ENCODE measurements around the gene VPS9D1.
A peak's percentile ranks its signal among the peaks of the same experiment; 100 is the strongest.
"Not testable (repeated sequence)": the region's sequence is repeated elsewhere in the genome, so short reads cannot be mapped to it uniquely, and the experiment has no call there.

The VPS9D1 gene

GRCh38 chr16:89709166-89709565 is 11.5 kb downstream of the VPS9D1 start:
- no peak for DNase-seq

DNA sequence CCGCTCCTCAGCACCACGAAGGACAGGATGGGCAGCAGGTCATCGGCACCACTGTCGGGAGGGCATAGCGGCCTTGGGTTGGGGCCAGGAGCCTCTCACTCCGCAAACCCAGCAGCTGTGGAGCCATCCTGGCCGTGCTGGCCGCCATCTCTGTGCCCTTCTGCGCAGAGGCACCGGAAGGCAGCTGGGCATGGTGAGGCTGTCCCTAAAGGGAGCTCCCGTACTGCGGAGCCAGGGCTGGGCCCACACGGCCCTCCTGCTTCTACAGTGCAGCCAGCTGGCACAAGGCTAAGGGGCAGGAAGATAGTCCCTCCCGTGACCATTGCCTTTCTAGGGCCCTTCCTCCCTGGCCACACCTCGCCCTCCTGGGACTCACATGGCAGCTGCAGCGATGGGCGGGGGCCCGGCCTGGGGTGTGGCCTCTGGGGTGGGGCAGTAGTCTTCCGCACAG is 12.2 kb downstream of the VPS9D1 start:
- no peak for DNase-seq

DNA sequence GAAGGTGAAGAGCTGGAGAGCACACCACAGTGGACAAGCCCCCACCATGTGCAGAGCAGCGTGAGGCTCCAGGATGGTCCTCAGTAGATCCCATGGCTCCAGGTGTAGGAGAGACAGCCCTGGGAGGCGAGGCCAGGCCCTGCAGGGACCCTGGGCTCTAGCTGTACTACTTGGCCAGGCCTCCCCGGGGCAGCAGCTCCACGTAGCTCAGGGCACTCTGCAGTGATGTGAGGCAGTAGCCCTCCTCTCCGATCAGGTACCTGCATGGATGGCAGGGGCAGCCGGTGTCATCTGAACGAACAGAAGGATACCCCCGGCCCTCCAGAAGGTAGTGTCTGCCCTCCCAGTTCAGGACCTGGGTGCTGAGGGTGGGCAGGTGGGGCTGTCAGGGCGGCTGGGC is 13.0 kb downstream of the VPS9D1 start:
- DNase-seq: no peak

- DNase-seq: no peak
Observed at GRCh38 chr16:89706518-89707260, 14.0 kb downstream of the VPS9D1 start.

- no peak for DNase-seq
Observed at GRCh38 chr16:89705006-89705405, 15.7 kb downstream of the VPS9D1 start.

GRCh38 chr16:89704281-89704680 is 16.4 kb downstream of the VPS9D1 start:
- no peak for DNase-seq

DNA sequence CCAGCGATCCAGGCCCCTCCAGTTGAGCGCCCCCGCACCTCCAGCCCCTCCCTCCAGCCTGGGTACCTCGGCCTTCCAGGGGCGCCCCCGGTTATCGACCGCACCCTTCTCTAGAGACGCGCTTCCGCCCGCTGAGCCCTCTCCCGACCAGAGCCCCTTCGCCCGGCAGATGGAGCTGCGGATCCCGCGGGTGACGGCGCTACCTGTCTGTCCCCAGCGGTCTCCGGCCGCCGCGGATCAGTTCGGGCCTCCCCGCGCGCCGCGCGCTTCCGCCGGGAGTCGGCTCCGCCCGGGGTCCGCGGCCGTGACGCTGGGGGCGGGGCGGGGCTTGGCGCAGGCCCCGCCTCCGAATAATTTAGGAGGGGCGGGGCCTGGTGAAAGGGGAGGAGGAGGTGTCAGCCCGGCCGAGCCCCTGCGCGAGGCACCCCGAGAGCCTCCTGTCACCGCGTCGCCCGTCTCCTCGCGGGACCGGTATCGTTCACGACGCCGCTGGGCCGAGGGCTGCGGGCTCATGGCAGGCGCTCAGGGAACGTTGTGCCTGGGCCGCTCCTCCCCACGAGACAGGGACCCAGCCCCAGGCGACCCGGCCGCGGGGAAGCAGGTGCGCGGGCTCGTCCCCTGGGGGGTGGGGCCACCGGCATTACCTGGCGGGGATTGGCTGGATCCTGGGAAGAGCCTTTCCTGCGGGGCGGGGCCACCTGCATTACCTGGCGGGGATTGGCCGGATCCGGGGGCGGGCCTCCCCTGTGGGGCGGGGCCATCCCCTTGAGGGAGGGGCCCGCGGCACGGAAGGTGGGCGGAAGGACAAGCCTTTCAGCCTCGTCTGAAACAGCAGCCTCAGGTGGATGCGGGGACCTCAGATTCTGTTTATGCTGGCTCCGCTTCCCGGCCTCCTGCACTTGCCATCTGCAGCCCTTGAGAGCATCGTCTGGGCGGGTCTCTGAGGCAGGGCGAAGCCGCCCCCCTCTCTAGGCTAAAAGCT is 19.0 kb downstream of the VPS9D1 start, which contains the start of gene SPATA2L:
Gene SPATA2L (minus strand): TSS at position 281 of the 982 bp plus-strand sequence. CDS start 473 bp downstream, outside the sequence.
- DNase-seq: no peak

- DNase-seq: no peak
Observed at GRCh38 chr16:89700649-89701424, 19.9 kb downstream of the VPS9D1 start.

DNA sequence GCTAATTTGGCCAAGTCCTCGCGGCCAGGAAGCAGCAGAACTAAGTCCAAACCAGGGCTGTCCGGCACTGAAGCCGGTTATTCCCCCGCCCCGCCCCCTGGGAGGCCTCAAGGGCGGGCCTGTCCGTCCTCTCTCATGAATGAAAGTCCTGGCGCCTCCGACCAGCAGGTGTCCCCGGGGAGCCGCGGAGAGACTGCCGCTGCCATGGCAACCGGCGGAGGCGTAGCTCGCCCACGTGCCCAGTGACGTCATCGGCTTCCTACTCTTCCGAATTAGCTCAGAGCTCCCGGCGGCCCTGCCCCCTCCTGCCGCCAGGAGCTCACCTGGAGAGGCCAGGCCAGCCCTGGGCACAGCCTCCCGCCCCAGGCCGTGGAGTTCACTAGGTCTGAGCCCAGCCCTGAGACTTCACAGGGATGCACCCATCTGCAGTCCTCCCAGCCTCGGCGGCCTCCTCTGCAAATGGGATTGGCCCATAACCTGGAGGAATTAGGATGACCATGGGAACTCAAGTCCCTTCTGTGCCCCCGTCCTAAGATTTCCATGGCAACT is 20.5 kb downstream of the VPS9D1 start:
- peak; percentile 50 for DNase-seq

DNA sequence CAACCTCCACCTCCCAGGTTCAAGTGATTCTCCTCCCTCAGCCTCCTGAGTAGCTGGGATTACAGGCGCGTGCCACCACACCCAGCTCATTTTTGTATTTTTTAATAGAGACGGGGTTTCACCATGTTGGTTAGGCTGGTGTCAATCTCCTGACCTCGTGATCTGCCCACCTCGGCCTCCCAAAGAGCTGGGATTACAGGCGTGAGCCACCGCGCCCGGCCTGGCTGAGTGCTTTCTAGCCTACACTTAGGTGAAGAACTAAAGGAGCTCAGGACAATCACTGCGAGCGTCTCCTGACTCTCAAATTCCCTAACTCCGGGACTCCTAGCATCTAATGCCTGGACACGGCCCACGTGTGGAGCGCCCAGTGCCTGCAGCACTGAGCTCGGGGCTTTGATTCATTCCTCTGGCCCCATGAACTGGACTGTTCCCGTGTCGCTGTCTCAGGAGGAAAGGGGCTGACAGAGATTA is 21.0 kb downstream of the VPS9D1 start:
- not testable (repeated sequence) for DNase-seq

DNA sequence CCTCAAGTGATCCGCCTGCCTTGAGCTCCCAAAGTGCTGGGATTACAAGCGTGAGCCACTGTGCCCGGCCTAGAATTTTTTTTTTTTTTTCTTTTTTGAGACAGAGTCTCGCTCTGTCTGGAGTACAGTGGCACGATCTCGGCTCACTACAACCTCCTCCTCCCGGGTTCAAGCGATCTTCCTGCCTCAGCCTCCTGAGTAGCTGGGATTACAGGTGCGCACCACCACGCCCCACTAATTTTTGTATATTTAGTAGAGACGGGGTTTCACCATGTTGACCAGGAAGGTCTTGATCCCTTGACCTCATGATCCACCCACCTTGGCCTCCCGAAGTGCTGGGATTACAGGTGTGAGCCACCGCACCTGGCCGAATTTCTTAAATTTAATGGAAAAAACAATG is 22.0 kb downstream of the VPS9D1 start:
- DNase-seq: not testable (repeated sequence)

DNA sequence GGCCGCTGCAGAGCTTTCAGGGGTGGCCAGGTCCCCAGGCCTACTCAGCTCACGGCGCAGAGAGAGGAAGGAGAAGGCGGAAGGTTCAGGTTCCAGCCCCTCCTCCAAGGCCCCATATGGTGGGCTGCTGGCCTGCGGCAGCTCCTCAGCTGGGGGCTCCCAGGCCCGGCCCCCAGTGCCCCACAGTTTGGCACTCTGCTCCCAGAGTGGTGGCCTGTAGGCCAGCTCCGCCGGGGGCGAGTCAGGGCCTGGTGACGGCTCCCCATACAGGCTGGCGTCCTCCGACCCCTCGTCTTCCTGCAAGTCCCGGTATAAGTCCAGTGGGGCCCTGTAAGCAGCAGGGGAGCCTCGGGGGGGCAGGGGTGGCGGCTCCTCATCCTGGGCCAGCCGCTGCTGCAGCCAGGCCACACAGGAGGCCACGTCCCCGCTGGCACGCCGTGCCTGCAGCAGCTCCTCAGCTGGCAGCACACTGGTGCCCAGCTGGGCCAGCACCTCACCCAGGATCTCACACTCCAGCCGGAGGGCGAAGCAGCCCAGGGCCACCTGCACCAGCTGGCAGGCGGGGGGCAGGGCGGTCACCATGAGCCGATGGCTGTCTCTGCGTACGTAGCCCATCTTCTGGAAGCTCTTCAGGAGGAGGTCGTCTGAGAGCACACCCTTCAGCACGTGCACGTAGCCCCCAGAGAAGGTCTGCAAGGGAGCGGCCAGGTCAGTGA is 22.9 kb downstream of the VPS9D1 start:
- no peak for DNase-seq

- no peak for DNase-seq
Observed at GRCh38 chr16:89697161-89697615, 23.5 kb downstream of the VPS9D1 start.

GRCh38 chr16:89696670-89697128 is 24.0 kb downstream of the VPS9D1 start:
- no peak for DNase-seq

DNA sequence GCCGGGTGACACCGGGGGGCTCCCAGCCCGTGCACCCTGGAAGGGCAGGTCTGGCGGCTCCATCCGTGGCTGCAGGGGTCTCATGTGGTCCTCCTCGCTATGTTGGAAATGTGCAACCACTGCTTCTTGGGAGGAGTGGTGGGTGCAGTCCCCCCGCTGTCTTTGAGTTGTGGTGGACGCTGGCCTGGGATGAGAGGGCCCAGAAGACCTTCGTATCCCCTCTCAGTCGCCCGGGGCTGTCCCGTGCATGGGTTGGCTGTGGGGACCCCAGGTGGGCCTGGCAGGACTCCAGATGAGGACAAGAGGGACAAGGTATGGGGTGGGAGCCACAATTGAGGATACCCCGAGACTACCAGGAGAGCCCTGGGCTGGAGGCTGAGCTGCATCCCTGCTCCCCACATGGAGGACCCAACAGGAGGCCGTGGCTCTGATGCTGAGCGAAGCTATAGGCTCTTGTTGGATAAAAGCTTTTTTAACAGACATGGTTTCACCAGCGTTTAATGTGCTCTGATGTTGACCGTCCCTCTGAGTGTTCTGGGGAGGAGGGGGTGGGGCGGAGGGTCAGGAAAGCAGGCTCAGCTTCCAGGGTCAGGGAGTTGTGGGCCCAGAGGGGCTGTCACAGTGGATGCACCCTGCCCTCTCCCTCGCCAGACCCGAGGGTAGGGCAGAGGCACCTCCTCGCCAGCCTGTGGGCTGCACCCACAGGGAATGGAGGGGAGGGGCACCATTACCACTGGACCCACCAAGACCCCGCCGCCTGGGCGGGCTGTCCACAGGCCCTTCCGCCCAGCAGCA is 24.6 kb downstream of the VPS9D1 start:
- no peak for DNase-seq

DNA sequence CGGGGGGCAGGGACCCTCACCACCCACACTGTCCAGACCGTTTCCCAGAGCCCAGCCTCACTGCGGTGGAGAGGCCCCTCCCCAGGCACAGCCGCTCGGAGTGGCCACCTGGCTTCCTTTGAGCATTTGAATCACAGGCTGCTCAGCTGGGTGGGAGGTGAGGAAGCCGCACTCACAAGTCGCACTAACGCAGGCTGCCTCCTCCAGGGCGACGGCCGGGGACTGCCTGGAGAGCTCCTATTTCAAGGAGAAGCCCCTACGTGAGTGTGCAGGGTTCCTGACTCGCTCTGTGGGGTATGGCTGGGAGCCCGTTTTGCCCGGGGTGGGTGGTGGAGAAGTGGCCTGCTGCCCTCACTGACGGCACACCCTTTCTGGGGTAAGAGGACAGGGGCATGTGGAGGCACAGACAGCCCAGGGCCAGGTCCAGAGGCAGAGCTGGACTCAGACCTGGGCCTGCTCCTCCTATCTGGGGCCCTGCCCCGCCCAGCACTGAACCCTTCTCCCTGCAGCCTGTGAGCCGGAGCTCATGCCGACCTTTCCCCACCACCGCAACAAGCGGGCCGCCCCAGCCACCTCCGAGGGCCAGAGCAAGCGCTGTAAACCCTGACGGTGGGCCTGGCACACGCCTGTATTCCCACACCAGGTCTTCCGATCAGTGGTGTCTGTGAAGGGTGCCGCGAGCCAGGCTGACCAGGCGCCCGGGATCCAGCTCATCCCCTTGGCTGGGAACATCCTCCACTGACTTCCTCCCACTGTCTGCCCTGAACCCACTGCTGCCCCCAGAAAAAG is 25.4 kb downstream of the VPS9D1 start:
- DNase-seq: no peak

DNA sequence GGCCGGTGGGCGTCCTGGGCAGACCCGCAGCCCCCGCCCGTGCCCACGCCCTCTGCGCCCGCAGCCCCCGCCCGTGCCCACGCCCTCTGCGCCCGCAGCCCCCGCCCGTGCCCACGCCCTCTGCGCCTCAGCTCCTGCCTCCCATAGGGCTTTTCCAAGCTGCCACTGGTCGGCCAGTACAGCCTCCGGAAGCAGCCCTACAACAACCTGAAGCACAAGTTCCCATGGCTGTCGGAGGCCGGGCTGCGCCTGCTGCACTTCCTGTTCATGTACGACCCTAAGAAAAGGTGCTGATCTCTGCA is 26.0 kb downstream of the VPS9D1 start:
- not testable (repeated sequence) for DNase-seq

DNA sequence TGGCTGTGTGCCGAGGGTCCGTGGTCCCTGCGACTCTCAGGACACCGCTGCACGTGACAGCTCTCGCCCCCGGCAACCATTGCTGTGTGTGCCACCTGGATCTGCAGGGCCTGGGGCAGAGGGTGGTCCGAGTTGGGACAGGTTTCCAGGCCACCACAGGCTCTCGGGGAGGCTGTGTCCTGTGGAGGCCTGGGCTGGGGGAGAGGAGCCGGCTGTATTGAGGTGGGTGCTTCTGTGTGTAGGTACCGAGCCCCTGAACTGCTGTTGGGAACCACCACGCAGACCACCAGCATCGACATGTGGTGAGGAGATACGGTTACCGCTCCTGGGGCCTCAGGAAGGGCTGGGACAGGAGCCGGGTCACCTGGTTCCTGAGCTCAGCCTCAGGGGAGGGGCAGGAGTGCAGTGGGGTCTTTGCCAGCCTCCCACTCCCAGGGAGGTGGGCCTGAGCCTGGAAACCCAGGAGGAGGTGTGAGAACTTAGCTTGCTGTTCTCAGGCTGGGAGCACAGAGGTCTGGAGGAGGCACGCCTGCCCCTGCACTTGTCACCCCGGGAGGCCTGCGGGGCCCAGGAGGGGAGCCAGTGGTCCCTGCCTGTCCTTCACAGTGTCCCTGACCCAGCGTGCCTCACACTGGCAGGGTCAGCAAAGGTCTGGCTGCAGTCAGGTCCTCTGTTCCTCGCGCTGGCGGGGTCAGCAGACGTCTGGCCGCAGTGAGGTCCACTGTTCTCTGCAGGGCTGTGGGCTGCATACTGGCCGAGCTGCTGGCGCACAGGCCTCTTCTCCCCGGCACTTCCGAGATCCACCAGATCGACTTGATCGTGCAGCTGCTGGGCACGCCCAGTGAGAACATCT is 26.5 kb downstream of the VPS9D1 start:
- no peak for DNase-seq

- no peak for DNase-seq
Observed at GRCh38 chr16:89693289-89693731, 27.4 kb downstream of the VPS9D1 start.
